Parathyroid adenoma (tissue), 2 donors: ENCODE measurements around the gene RNU5B-1.

ENCODE experiments used
- H2AFZ ChIP-seq: fragments of 300-600 bp; sonication (generic); one replicate; pipeline ENCODE4 v1.7.0; 2017; ENCODE audit warnings: antibody characterized with exemption, mild to moderate bottlenecking
- H3K27ac ChIP-seq: fragments of 300-600 bp; sonication (generic); one replicate; pipeline ENCODE4 v1.7.0; 2017
- H3K27me3 ChIP-seq: fragments of 300-600 bp; sonication (generic); one replicate; pipeline ENCODE4 v1.7.0; 2017; ENCODE audit warnings: low read length; ENCODE audit not compliant: control insufficient read depth, insufficient read depth
- H3K36me3 ChIP-seq: fragments of 300-600 bp; sonication (generic); one replicate; pipeline ENCODE4 v1.7.0; 2017; ENCODE audit warnings: low read length; ENCODE audit not compliant: control insufficient read depth, insufficient read depth
- H3K4me1 ChIP-seq: fragments of 300-600 bp; sonication (generic); one replicate; pipeline ENCODE4 v1.7.0; 2017; ENCODE audit warnings: control low read depth
- H3K4me2 ChIP-seq: fragments of 300-600 bp; sonication (generic); one replicate; pipeline ENCODE4 v1.7.0; 2017; ENCODE audit warnings: low read length
- H3K4me3 ChIP-seq: fragments of 300-600 bp; sonication (generic); one replicate; pipeline ENCODE4 v1.7.0; 2017; ENCODE audit warnings: low read depth, low read length
- H3K79me2 ChIP-seq: fragments of 300-600 bp; sonication (generic); one replicate; pipeline ENCODE4 v1.7.0; 2017; ENCODE audit warnings: control low read depth
- H3K9ac ChIP-seq: fragments of 300-600 bp; sonication (generic); one replicate; pipeline ENCODE4 v1.7.0; 2017; ENCODE audit warnings: mild to moderate bottlenecking
- H3K9me3 ChIP-seq: fragments of 300-600 bp; sonication (generic); one replicate; pipeline ENCODE4 v1.7.0; 2017; ENCODE audit warnings: low read length; ENCODE audit not compliant: control insufficient read depth
- CTCF ChIP-seq: fragments of 300-600 bp; sonication (generic); IDR thresholded peaks from one replicate; pipeline ENCODE4 v1.7.0; 2017; ENCODE audit warnings: antibody characterized with exemption, mild to moderate bottlenecking
- donor health status: primary hyperparathyroidism.

Gene RNU5B-1

GRCh38 chr15:65304381-65305149 is at the start of gene RNU5B-1:
Gene RNU5B-1, plus strand, starts transcription at chr15:65304677.
- Histone ChIP-seq H3K9me3 (no peaks in the 10 kb centered on the region), H3K4me1 (no peaks in the 10 kb centered on the region), H3K9ac (no peak within 1 kb of the TSS), H3K79me2 (no peaks in the 10 kb centered on the region), H3K4me3 (peak within 1 kb of the TSS; percentile 71), H3K4me2 (peak within 1 kb of the TSS; percentile 72), H3K27ac (peak within 1 kb of the TSS; percentile 92), H3K27me3 (no peaks in the 10 kb centered on the region), H3K36me3 (no peaks in the 10 kb centered on the region), H2AFZ (peak within 1 kb of the TSS; percentile 80)
- TF ChIP-seq CTCF: peak; percentile 76

- Histone ChIP-seq H3K79me2 (no peaks in the 10 kb centered on the region), H3K27me3 (no peaks in the 10 kb centered on the region), H3K27ac (no peak overlapping the region), H3K36me3 (no peaks in the 10 kb centered on the region), H3K9me3 (no peaks in the 10 kb centered on the region), H3K4me3 (no peak overlapping the region), H2AFZ (no peak overlapping the region), H3K4me1 (no peaks in the 10 kb centered on the region), H3K4me2 (no peak overlapping the region), H3K9ac (no peak overlapping the region)
- TF ChIP-seq CTCF: no peak
Observed at GRCh38 chr15:65254758-65255157, 49.7 kb upstream of the RNU5B-1 start.

GRCh38 chr15:65255486-65256140 is 48.9 kb upstream of the RNU5B-1 start:
- TF ChIP-seq CTCF: no peak
- no peak overlapping the region for H3K27ac ChIP-seq
- H3K4me1 ChIP-seq: no peaks in the 10 kb centered on the region

GRCh38 chr15:65258375-65259262 is 45.9 kb upstream of the RNU5B-1 start:
- Histone ChIP-seq H3K27me3 (no peaks in the 10 kb centered on the region), H3K4me1 (no peaks in the 10 kb centered on the region), H3K36me3 (no peaks in the 10 kb centered on the region), H3K79me2 (no peaks in the 10 kb centered on the region), H3K9me3 (no peaks in the 10 kb centered on the region), H3K27ac (no peak overlapping the region), H3K4me2 (no peak overlapping the region), H2AFZ (no peak overlapping the region), H3K9ac (no peak overlapping the region), H3K4me3 (no peak overlapping the region)
- no peak for TF ChIP-seq CTCF

More at GRCh38 chr15:65255486-65256140, 48.9 kb upstream of the RNU5B-1 start:
- Histone ChIP-seq H3K4me2 (no peak overlapping the region), H3K27me3 (no peaks in the 10 kb centered on the region), H3K36me3 (no peaks in the 10 kb centered on the region), H3K9me3 (no peaks in the 10 kb centered on the region), H3K4me3 (no peak overlapping the region), H3K79me2 (no peaks in the 10 kb centered on the region), H2AFZ (no peak overlapping the region), H3K9ac (no peak overlapping the region)
